Neural crest cell (in vitro differentiated cells): Measurements from ENCODE around the gene ACSL1. TPM values are rescaled to one million over a fixed set of nuclear protein-coding genes. Genes with fewer than 3 reads are reported as not detected.

Experiments
- DNase-seq: peaks from one replicate; pipeline ENCODE4 v3.0.0; 2021; ENCODE audit warnings: low read depth, mixed read lengths, low spot score
- H3K27ac Mint-ChIP-seq: one replicate; pipeline ENCODE4 v1.8.0; 2021; ENCODE audit warnings: mild to moderate bottlenecking, mixed read lengths; ENCODE audit not compliant: unreplicated experiment
- H3K27me3 Mint-ChIP-seq: 2 replicates; pipeline ENCODE4 v1.8.0; 2021; ENCODE audit warnings: low read depth, mild to moderate bottlenecking, mixed read lengths
- H3K36me3 Mint-ChIP-seq: 2 replicates; pipeline ENCODE4 v1.8.0; 2021; ENCODE audit warnings: low read depth, mild to moderate bottlenecking, mixed read lengths
- H3K4me1 Mint-ChIP-seq: 2 replicates; pipeline ENCODE4 v1.8.0; 2021; ENCODE audit warnings: mixed read lengths
- H3K4me3 Mint-ChIP-seq: one replicate; pipeline ENCODE4 v1.8.0; 2021; ENCODE audit warnings: mild to moderate bottlenecking, mixed read lengths
- H3K9me3 Mint-ChIP-seq: 2 replicates; pipeline ENCODE4 v1.8.0; 2021; ENCODE audit warnings: mixed read lengths
- total RNA-seq: library from RNA; stranded (reverse); gene quantifications from 2 replicates; pipeline ENCODE4 v1.2.1, GENCODE V29; 2021
- TF ChIP-seq, protein P1 (sequence below): fragments of 200-600 bp; sonication (generic); conservative IDR thresholded peaks from 2 replicates; pipeline ENCODE4 v1.5.0; 2021; ENCODE audit warnings: antibody characterized with exemption, mild to moderate bottlenecking

The ACSL1 gene
- total RNA-seq, 1 donor from 2014 or later: 10.4 TPM

DNA sequence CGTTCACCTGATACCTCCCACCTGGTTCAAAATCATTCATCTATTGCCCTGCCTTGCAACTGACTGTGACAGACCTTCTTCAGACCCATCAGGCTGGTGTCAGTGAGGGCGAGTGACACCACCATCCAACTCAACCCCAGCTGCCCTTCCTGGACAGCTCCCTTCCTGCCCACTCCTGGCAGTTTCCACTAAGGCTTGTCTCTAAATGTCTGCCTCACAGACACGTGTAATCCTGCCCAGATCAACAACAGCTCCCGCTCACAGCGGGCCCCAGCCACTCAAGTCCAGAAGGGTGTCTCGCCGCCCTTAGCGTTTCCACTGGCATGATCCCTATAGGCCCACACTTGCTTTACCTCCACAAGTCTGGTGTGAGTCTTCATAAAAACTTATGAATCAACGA lies 28.9 kb downstream of the ACSL1 start:
- H3K4me3 Mint-ChIP-seq: no peak overlapping the region
- H3K36me3 Mint-ChIP-seq: peaks cover 5% of the 10 kb centered on the region
- DNase-seq: no peak
- no peaks in the 10 kb centered on the region for H3K27me3 Mint-ChIP-seq
- H3K9me3 Mint-ChIP-seq: no peaks in the 10 kb centered on the region
- TF ChIP-seq, protein P1, sequence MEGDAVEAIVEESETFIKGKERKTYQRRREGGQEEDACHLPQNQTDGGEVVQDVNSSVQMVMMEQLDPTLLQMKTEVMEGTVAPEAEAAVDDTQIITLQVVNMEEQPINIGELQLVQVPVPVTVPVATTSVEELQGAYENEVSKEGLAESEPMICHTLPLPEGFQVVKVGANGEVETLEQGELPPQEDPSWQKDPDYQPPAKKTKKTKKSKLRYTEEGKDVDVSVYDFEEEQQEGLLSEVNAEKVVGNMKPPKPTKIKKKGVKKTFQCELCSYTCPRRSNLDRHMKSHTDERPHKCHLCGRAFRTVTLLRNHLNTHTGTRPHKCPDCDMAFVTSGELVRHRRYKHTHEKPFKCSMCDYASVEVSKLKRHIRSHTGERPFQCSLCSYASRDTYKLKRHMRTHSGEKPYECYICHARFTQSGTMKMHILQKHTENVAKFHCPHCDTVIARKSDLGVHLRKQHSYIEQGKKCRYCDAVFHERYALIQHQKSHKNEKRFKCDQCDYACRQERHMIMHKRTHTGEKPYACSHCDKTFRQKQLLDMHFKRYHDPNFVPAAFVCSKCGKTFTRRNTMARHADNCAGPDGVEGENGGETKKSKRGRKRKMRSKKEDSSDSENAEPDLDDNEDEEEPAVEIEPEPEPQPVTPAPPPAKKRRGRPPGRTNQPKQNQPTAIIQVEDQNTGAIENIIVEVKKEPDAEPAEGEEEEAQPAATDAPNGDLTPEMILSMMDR: no peak
- peaks cover 4% of the 10 kb centered on the region for H3K4me1 Mint-ChIP-seq
- H3K27ac Mint-ChIP-seq: no peak overlapping the region

DNA sequence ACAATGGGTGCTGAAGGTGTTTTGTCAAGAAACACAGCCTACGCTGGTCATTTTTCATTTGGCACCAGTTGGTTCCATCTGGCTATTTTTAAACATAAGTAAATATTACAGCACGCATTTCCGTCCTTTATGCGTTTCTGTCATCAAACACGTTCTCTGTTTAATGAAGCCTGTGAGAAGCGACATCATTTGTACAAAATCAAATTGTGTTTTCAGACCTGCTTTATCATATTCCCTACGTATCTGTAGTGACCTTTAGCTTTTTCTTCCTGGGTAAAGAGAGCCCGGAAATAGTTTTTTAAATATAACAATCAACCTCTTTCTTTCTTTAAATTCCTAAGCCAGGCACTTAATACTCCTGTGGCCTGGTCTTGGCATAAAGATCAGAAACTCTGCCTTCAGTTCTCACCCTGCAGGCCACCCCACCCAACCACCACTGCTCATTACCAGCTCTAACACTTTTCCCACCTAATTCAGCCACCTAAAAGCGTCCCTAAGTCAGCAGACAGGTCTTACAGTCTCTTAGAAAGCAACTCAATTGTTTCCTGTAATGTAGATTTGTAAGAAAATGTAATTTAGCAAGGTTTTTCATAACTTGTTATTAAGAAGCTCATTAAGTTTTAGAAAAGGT lies 30.4 kb downstream of the ACSL1 start:
- no peak for DNase-seq
- TF ChIP-seq, protein P1: no peak
- Mint-ChIP-seq H3K4me1 (peaks cover 4% of the 10 kb centered on the region), H3K27me3 (no peaks in the 10 kb centered on the region), H3K9me3 (no peaks in the 10 kb centered on the region), H3K27ac (no peak overlapping the region), H3K4me3 (no peak overlapping the region), H3K36me3 (peaks cover 5% of the 10 kb centered on the region)

DNA sequence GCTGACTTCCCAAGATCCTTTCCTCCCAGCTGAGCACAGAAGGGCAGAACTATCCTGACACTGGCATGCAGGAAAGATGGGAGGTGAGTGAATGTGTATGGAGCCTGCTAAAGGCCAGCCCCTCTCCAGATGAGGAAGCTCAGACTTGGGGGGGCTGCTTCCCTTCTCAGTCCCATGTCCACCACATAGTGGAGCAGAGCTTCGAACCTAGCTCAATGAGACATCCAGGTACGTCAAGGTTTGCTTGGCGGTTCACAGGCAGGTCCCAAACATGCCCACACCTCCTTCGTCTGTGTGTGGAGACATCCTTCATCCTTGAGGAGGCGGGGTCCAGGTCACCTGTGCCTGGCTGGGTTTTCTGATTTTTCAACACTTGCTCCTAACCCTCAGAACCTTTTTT lies 31.3 kb downstream of the ACSL1 start:
- TF ChIP-seq, protein P1: no peak
- no peak for DNase-seq
- Mint-ChIP-seq H3K4me1 (peaks cover 4% of the 10 kb centered on the region), H3K4me3 (no peak overlapping the region), H3K36me3 (peaks cover 5% of the 10 kb centered on the region), H3K27ac (no peak overlapping the region), H3K27me3 (no peaks in the 10 kb centered on the region), H3K9me3 (no peaks in the 10 kb centered on the region)

DNA sequence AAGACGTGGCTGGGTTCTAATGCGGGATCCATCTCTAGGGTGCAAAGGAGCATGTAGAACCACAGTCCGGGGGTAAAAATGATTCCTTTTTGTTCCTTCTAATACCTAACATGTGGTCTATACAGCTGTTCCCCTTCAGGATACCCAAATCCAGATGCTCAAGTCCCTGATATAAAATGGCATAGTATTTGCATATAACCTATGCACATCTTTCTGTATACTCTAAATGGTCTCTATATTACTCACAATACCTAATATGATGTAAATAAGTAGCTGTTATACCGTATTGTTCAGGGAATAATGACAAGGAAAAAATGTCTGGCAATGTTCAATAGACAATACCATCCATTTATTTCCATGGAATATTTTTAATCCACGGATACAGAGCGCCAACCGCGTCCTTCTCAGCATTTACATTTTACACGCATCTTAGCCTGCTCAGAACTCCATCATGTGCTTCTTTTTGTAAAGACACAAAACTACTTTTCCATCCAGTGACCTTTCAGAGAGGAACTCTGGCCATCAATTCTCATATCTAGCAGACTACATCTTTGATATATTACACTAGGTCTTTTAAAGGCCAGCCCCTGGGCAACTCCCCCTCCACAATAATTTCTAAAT lies 31.9 kb downstream of the ACSL1 start:
- Mint-ChIP-seq H3K27me3 (no peaks in the 10 kb centered on the region), H3K36me3 (peaks cover 5% of the 10 kb centered on the region), H3K9me3 (no peaks in the 10 kb centered on the region), H3K4me3 (no peak overlapping the region), H3K4me1 (peaks cover 4% of the 10 kb centered on the region), H3K27ac (no peak overlapping the region)
- no peak for DNase-seq
- TF ChIP-seq, protein P1: no peak

DNA sequence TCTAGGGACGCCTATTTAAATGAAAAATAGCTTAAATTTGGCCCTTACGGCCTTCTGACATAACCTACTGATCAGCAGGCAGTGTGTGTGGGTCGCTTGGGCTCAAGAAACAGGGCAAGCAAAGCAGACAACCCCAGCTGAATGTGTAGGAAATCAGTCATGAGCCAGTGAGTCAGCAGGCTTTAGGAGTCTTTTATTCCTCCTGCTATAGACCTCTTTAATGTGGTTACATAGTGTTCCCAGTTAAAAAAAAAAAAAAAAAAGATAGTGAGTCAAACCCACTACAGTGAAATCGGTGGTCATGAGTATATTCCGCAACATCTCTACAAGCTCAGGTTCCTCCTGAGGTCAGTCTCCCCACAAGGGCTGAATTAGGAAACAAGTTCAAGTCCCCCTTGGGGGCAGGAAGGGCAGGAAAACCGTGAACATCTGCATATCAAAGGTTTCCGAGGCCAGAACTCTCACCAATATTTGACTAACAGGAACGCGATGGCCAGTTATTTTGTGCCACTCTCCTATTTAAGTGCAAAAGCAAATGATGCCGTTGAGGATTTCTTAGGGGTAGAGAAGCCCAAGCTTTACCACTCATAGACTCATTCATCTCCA lies 32.7 kb downstream of the ACSL1 start:
- peaks cover 4% of the 10 kb centered on the region for H3K4me1 Mint-ChIP-seq
- H3K4me3 Mint-ChIP-seq: no peak overlapping the region
- no peaks in the 10 kb centered on the region for H3K9me3 Mint-ChIP-seq
- no peak for DNase-seq
- H3K36me3 Mint-ChIP-seq: peaks cover 5% of the 10 kb centered on the region
- TF ChIP-seq, protein P1: no peak
- no peaks in the 10 kb centered on the region for H3K27me3 Mint-ChIP-seq
- H3K27ac Mint-ChIP-seq: no peak overlapping the region
